Inferior parietal cortex (tissue), 1 donor: ENCODE measurements around the gene CD74.

Experiments
- DNase-seq: peaks from one replicate; pipeline ENCODE4 v3.0.0-alpha.2; 2016; ENCODE audit errors: extremely low spot score

The CD74 gene

GRCh38 chr5:150409638-150410523 lies 2.8 kb downstream of the CD74 start:
- DNase-seq = peak; percentile 93

- no peak for DNase-seq
Measured at GRCh38 chr5:150408231-150408943, 4.3 kb downstream of the CD74 start.

GRCh38 chr5:150407096-150407720 lies 5.5 kb downstream of the CD74 start:
- DNase-seq = no peak

GRCh38 chr5:150406723-150407095 lies 6.0 kb downstream of the CD74 start:
- no peak for DNase-seq

GRCh38 chr5:150406103-150406722 lies 6.5 kb downstream of the CD74 start:
- no peak for DNase-seq

GRCh38 chr5:150404941-150405816 lies 7.5 kb downstream of the CD74 start:
- no peak for DNase-seq

- no peak for DNase-seq
Measured at GRCh38 chr5:150404535-150404934, 8.2 kb downstream of the CD74 start.

- DNase-seq = no peak
Measured at GRCh38 chr5:150404121-150404520, 8.6 kb downstream of the CD74 start.

- no peak for DNase-seq
Measured at GRCh38 chr5:150402901-150403342, 9.8 kb downstream of the CD74 start.

GRCh38 chr5:150402229-150402773 lies 10.4 kb downstream of the CD74 start:
- DNase-seq = no peak

GRCh38 chr5:150401376-150402228 lies 11.1 kb downstream of the CD74 start:
- no peak for DNase-seq

GRCh38 chr5:150401076-150401375 lies 11.7 kb downstream of the CD74 start:
- DNase-seq = no peak

- DNase-seq = no peak
Measured at GRCh38 chr5:150400316-150401075, 12.2 kb downstream of the CD74 start.

GRCh38 chr5:150399524-150400211 lies 13.0 kb downstream of the CD74 start:
- DNase-seq = no peak

- DNase-seq = no peak
Measured at GRCh38 chr5:150398722-150399523, 13.8 kb downstream of the CD74 start.

- DNase-seq = no peak
Measured at GRCh38 chr5:150397782-150398721, 14.7 kb downstream of the CD74 start.
